ENCODE data around the gene PRDX1. TPM values are rescaled to one million over a fixed set of nuclear protein-coding genes. Genes with fewer than 3 reads are reported as not detected.
A peak's percentile ranks its signal among the peaks of the same experiment; 100 is the strongest.
"Not testable (repeated sequence)": the region's sequence is repeated elsewhere in the genome, so short reads cannot be mapped to it uniquely, and the experiment has no call there.

PRDX1 gene
- polyA plus RNA-seq, 1 experiment = 414 TPM

DNA sequence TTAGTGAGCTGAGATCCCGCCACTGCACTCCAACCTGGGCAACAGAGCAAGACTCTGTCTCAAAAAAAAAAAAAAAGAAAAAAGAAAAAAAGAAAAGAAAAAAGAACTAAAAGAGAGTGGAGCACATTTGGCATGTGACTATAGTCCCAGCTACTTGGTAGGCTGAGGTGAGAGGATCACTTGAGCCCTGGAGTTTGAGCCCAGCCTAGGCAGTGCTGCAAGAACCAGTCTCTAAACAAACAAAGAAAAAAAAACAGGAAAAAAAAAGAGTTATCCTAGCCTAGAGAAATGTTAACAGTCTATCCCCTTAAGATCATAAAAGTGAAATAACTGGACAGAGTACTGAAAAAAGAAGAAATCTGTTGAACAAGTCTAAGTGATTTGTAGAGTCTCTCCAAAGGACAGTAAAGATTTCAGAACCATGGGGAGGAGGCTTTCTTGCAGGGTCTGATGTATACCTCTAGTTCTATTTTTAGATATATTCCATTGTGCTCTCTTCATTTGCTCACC is 4.5 kb upstream of the PRDX1 start:
- Histone ChIP-seq H3K36me3 (ENCODE audit: control insufficient read depth, insufficient read depth, low read length) (no peaks in the 10 kb centered on the region), H3K4me3 (ENCODE audit: low read depth, low read length) (no peak overlapping the region), H3K27me3 (ENCODE audit: control insufficient read depth, insufficient read depth, low read length) (no peaks in the 10 kb centered on the region)
- ChIA-PET CTCF (no interaction called here), POLR2A (no interaction called here)
- DNase-seq (ENCODE audit: low read depth) = no peak
- TF ChIP-seq, protein P1, sequence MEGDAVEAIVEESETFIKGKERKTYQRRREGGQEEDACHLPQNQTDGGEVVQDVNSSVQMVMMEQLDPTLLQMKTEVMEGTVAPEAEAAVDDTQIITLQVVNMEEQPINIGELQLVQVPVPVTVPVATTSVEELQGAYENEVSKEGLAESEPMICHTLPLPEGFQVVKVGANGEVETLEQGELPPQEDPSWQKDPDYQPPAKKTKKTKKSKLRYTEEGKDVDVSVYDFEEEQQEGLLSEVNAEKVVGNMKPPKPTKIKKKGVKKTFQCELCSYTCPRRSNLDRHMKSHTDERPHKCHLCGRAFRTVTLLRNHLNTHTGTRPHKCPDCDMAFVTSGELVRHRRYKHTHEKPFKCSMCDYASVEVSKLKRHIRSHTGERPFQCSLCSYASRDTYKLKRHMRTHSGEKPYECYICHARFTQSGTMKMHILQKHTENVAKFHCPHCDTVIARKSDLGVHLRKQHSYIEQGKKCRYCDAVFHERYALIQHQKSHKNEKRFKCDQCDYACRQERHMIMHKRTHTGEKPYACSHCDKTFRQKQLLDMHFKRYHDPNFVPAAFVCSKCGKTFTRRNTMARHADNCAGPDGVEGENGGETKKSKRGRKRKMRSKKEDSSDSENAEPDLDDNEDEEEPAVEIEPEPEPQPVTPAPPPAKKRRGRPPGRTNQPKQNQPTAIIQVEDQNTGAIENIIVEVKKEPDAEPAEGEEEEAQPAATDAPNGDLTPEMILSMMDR (IDR thresholded peaks at IDR 0.05; ENCODE audit: insufficient read depth, low read depth, low read length) = no peak

DNA sequence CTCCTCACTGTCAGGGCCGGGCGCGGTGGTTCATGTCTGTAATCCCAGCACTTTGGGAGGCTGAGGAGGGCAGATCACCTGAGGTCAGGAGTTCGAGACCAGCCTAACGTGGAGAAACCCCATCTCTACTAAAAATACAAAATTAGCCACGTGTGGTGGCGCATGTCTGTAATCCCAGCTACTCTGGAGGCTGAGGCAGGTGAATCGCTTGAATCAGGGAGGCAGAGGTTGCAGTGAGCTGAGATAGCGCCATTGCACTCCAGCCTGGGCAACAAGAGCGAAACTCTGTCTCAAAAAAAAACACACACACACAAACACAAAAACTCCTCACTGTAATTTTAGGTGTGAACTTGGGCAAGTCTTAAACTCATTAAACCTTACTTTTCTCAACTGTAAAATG is 2.3 kb upstream of the PRDX1 start:
- H3K4me3 ChIP-seq (ENCODE audit: low read depth, low read length); DNase-seq (ENCODE audit: low read depth); H3K36me3 ChIP-seq (ENCODE audit: control insufficient read depth, insufficient read depth, low read length); H3K27me3 ChIP-seq (ENCODE audit: control insufficient read depth, insufficient read depth, low read length): not testable (repeated sequence)
- CTCF ChIA-PET = interaction anchor here (0.6 kb wide), 1 partner anchor 398 kb away, joined by 4 read pairs; no protein-coding TSS in a partner anchor
- POLR2A ChIA-PET = interaction anchor here (0.7 kb wide), 1 partner anchor 30 kb away, joined by 5 read pairs; no protein-coding TSS in a partner anchor

DNA sequence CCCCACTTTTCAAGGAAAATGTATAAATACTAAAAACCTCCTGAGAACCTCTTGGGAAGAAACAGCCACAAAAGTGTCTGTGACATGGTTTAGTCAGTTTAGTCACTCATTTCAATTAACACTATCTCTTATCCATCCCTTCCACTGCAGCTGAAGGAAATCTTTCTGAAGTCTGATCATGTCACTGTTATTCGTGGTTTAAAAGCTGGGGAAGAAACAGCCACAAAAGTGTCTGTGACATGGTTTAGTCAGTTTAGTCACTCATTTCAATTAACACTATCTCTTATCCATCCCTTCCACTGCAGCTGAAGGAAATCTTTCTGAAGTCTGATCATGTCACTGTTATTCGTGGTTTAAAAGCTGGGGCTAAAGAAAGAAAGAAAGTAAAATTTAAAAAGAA is 1.8 kb upstream of the PRDX1 start:
- H3K4me3 ChIP-seq (ENCODE audit: low read depth, low read length); CTCF ChIA-PET; H3K27me3 ChIP-seq (ENCODE audit: control insufficient read depth, insufficient read depth, low read length); H3K36me3 ChIP-seq (ENCODE audit: control insufficient read depth, insufficient read depth, low read length); DNase-seq (ENCODE audit: low read depth): not testable (repeated sequence)
- POLR2A ChIA-PET = interaction anchor here (0.6 kb wide), 1 partner anchor 9 kb away, joined by 3 read pairs; no protein-coding TSS in a partner anchor

DNA sequence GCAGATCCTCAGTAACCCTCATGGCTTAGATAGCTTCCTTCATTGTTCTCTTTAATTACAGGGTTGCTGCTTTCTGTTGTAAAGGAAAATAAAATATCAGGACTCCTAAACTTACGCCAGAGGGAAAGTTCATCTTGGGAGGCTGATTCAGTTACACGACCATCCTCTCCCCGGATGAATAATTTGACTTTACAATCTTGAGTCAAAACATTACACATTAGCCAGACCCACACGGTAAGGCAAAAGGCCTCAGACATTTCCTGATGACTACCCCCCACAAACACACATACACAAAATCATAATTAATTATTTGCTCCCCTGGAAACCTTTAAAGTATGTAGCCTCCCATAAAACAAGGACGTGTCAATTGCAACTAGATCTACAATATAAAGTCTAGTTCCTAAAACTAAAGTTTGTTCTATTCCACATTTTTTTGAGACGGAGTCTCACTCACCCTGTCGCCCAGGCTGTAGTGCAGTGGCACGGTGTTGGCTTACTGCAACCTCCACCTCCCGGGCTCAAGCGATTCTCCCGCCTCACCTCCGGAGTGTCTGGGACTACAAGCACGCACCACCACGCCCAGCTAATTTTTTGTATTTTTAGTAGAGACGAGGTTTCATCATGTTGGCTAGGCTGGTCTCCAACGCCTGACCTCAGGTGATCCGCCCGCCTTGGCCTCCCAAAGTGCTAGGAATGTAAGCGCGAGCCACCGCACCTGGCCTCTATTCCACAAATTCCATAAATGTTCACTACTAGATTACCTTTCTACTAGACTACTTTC is 830 bp upstream of the PRDX1 start:
- H3K36me3 ChIP-seq (ENCODE audit: control insufficient read depth, insufficient read depth, low read length) = peaks cover 3% of the 10 kb centered on the region; the same call in 1 of the 2 replicates
- no peaks in the 10 kb centered on the region for H3K27me3 ChIP-seq (ENCODE audit: control insufficient read depth, insufficient read depth, low read length)
- ChIA-PET CTCF (interaction anchor here (1.0 to 2.4 kb wide), 4 partner anchors 9 to 47 kb away, joined by 3 to 10 read pairs (median 5); no protein-coding TSS in a partner anchor), POLR2A (interaction anchor here (0.6 to 1.8 kb wide), 9 partner anchors 7 to 703 kb away, joined by 3 to 13 read pairs (median 3); partner anchors contain the start of genes AKR1A1, GPBP1L1, MMACHC and NASP)
- peak overlapping the region; percentile 71 for H3K4me3 ChIP-seq (ENCODE audit: low read depth, low read length)
- DNase-seq (ENCODE audit: low read depth) = peak; percentile 19
- TF ChIP-seq, protein P1 (IDR thresholded peaks at IDR 0.05; ENCODE audit: insufficient read depth, low read depth, low read length) = no peak

DNA sequence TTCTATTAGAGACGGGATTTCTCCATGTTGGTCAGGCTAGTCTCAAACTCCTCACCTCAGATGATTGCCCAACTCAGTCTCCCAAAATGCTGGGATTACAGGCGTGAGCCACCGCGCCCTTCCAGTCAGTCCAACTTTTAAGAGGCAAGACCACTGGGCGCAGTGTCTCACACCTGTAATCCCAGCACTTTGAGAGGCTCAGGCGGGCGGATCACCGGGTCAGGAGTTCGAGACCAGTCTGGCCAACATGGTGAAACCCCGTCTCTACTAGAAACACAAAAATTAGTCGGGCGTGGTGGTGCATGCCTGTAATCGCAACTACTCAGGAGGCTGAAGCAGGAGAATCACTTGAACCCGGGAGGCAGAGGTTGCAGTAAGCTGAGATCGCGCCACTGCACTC is 1.9 kb downstream of the PRDX1 start:
- CTCF ChIA-PET = interaction anchor here (4.7 kb wide), 1 partner anchor 50 kb away, joined by 32 read pairs; no protein-coding TSS in a partner anchor
- DNase-seq (ENCODE audit: low read depth); H3K36me3 ChIP-seq (ENCODE audit: control insufficient read depth, insufficient read depth, low read length); H3K27me3 ChIP-seq (ENCODE audit: control insufficient read depth, insufficient read depth, low read length); H3K4me3 ChIP-seq (ENCODE audit: low read depth, low read length): not testable (repeated sequence)
- POLR2A ChIA-PET = interaction anchor here (0.6 to 0.7 kb wide), 2 partner anchors 559 to 768 kb away, joined by 4 to 26 read pairs; no protein-coding TSS in a partner anchor

GRCh38 chr1:45518910-45519309 is 2.8 kb downstream of the PRDX1 start:
- DNase-seq (ENCODE audit: low read depth) = no peak
- Histone ChIP-seq H3K4me3 (ENCODE audit: low read depth, low read length) (no peak overlapping the region), H3K36me3 (ENCODE audit: control insufficient read depth, insufficient read depth, low read length) (peaks cover 12% of the 10 kb centered on the region), H3K27me3 (ENCODE audit: control insufficient read depth, insufficient read depth, low read length) (no peaks in the 10 kb centered on the region)
- TF ChIP-seq, protein P1 (IDR thresholded peaks at IDR 0.05; ENCODE audit: insufficient read depth, low read depth, low read length) = no peak
- ChIA-PET CTCF (interaction anchor here (0.6 to 4.7 kb wide), 5 partner anchors 10 to 506 kb away, joined by 3 to 32 read pairs (median 3); partner anchors contain the start of genes CCDC163 and MMACHC), POLR2A (interaction anchor here (0.5 kb wide), 1 partner anchor 14 kb away, joined by 4 read pairs; no protein-coding TSS in a partner anchor)

DNA sequence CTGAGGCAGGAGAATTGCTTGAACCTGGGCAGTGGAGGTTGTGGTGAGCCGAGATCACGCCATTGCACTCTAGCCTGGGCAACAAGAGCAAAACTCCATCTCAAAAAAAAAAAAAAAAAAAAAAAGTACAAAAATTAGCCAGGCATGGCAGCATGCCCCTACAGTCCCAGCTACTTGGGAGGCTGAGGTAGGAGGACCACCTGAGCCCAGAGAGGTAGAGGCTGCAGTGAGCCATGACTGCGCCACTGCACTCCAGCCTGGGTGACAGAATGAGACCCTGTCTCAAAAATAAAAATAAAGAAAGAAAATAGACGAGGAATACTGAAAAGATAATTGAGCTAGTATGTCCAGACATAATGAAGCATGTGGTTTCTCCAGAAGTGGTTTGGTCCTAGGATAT is 3.3 kb downstream of the PRDX1 start:
- ChIA-PET POLR2A (interaction anchor here (0.5 kb wide), 1 partner anchor 15 kb away, joined by 4 read pairs; no protein-coding TSS in a partner anchor), CTCF (interaction anchor here (0.6 to 4.7 kb wide), 6 partner anchors 10 to 506 kb away, joined by 3 to 32 read pairs (median 3); partner anchors contain the start of genes CCDC163 and MMACHC)
- H3K27me3 ChIP-seq (ENCODE audit: control insufficient read depth, insufficient read depth, low read length); H3K4me3 ChIP-seq (ENCODE audit: low read depth, low read length); DNase-seq (ENCODE audit: low read depth): not testable (repeated sequence)
- peaks cover 12% of the 10 kb centered on the region for H3K36me3 ChIP-seq (ENCODE audit: control insufficient read depth, insufficient read depth, low read length)
